K562 (cell line): ENCODE data around the gene PTPRM. TPM values are rescaled to one million over a fixed set of nuclear protein-coding genes. Genes with fewer than 3 reads are reported as not detected.

ENCODE experiments used
- ATAC-seq: fragments of 200-7000 bp; cut with Tn5 transposase; 3 replicates; pipeline ENCODE4 v1.9.1; 2020; ENCODE audit warnings: moderate library complexity
- BruUV-seq: library from RNA; stranded (reverse); fragments of 400-500 nt; replicated peaks from 2 replicates; lab custom pipeline; 2021; lab: Mats Ljungman, UMichigan
- CTCF ChIA-PET: fragments of 300-600 bp; formaldehyde crosslinking; extraction: SDS; loops from one replicate; lab custom pipeline; 2021; ENCODE audit warnings: low intra/inter-chr PET ratio; lab: Yijun Ruan, JAX
- POLR2A ChIA-PET: fragments of 300-600, 350-650 bp; sonication (Branson Sonifier 250); formaldehyde crosslinking; extraction: SDS; loops from one replicate; lab custom pipeline; 2021; ENCODE audit warnings: antibody characterized with exemption, inconsistent platforms; lab: Yijun Ruan, JAX
- DNase-seq, 4 experiments: peaks; one replicate each; pipeline versions ENCODE4 v3.0.0 to v3.0.0-alpha.2; 2011 to 2018; ENCODE audit warnings: low spot score in 3 of 4, mixed read lengths in 3 of 4; ENCODE audit errors: extremely low read depth in 1 of 4
- FAIRE-seq: peaks from 2 replicates; lab custom pipeline; 2011; peaks lifted over from hg19 to GRCh38; lab: Jason Lieb, UNC
- H2AFZ ChIP-seq: 2 replicates; pipeline ENCODE4 v1.6.0; 2011; ENCODE audit warnings: low read depth, low read length, control low read depth, inconsistent platforms
- H3K27ac ChIP-seq: fragments of 200-600 bp; 3 replicates; pipeline ENCODE4 v1.8.0; 2011; ENCODE audit warnings: low read depth, mild to moderate bottlenecking, control low read depth, inconsistent platforms, low read length, moderate library complexity, mixed read lengths; ENCODE audit errors: extremely low read depth
- H3K27me3 ChIP-seq, 2 experiments: fragments of 300-600 bp in 1 of 2; 2 replicates in 1 of 2; 3 replicates in 1 of 2; pipeline versions ENCODE4 v1.6.0 to v1.8.0; 2011; ENCODE audit warnings: inconsistent platforms in 2 of 2, low read length in 2 of 2, mild to moderate bottlenecking in 1 of 2, mixed read lengths in 1 of 2, moderate library complexity in 1 of 2; ENCODE audit not compliant: control insufficient read depth in 2 of 2, insufficient read depth in 2 of 2
- H3K36me3 ChIP-seq: fragments of 300-600 bp; 3 replicates; pipeline ENCODE4 v1.8.0; 2011; ENCODE audit warnings: mild to moderate bottlenecking, low read length, inconsistent platforms; ENCODE audit not compliant: control insufficient read depth, insufficient read depth
- H3K4me1 ChIP-seq, 2 experiments: fragments of 200-600 bp in 1 of 2; replicated peaks in 1 of 2; 2 replicates in 1 of 2; 3 replicates in 1 of 2; pipeline versions ENCODE4 v1.5.1 to v1.8.0; 2011; ENCODE audit warnings: inconsistent platforms in 2 of 2, low read length in 2 of 2, mild to moderate bottlenecking in 1 of 2, mixed read lengths in 1 of 2, moderate library complexity in 1 of 2; ENCODE audit not compliant: control insufficient read depth in 2 of 2, insufficient read depth in 2 of 2
- H3K4me2 ChIP-seq: 2 replicates; pipeline ENCODE4 v1.6.1; 2011; ENCODE audit warnings: low read length, control low read depth, inconsistent platforms, mixed read lengths; ENCODE audit not compliant: insufficient read depth
- H3K4me3 ChIP-seq: fragments of 200-600 bp; sonication (generic), shearing (Covaris generic); 2 replicates; pipeline ENCODE4 v1.5.1; 2016; ENCODE audit warnings: control low read depth, inconsistent platforms
- H3K79me2 ChIP-seq: fragments of 200-600 bp; 3 replicates; pipeline ENCODE4 v1.8.0; 2011; ENCODE audit warnings: low read length, inconsistent platforms; ENCODE audit not compliant: control insufficient read depth, insufficient read depth
- H3K9ac ChIP-seq, 2 experiments: 2 replicates each; pipeline versions ENCODE4 v1.6.0 to v1.6.1; 2011; ENCODE audit warnings: low read depth in 2 of 2, low read length in 2 of 2, control low read depth in 1 of 2, inconsistent platforms in 1 of 2, mild to moderate bottlenecking in 1 of 2, mixed read lengths in 1 of 2; ENCODE audit not compliant: insufficient read depth in 1 of 2
- H3K9me1 ChIP-seq: one replicate; pipeline ENCODE4 v1.6.0; 2011; ENCODE audit warnings: inconsistent platforms, mild to moderate bottlenecking, low read length, moderate library complexity; ENCODE audit not compliant: control insufficient read depth, insufficient read depth
- H3K9me3 ChIP-seq: replicated peaks from 2 replicates; pipeline ENCODE4 v1.5.1; 2011; ENCODE audit warnings: low read depth, low read length, inconsistent platforms; ENCODE audit not compliant: control insufficient read depth, insufficient read depth
- H4K20me1 ChIP-seq: replicated peaks from 2 replicates; pipeline ENCODE4 v1.6.1; 2011; ENCODE audit warnings: low read length, inconsistent platforms, mixed read lengths; ENCODE audit not compliant: control insufficient read depth, insufficient read depth
- CREBBP ChIP-seq: IDR thresholded peaks from one replicate; pipeline ENCODE4 v1.6.1; 2012; ENCODE audit warnings: low read depth, mild to moderate bottlenecking, control low read depth, inconsistent platforms, low read length
- FOXM1 ChIP-seq, 2 experiments: fragments of 450-650 bp in 1 of 2; sonication (generic) in 1 of 2; formaldehyde crosslinking in 1 of 2; IDR thresholded peaks; 2 replicates each; pipeline versions ENCODE4 v1.6.1 to v1.9.0; 2017 to 2022; ENCODE audit warnings: low read depth in 2 of 2, mild to moderate bottlenecking in 2 of 2, missing genetic modification reagents in 1 of 2, moderate library complexity in 1 of 2
- HDAC8 ChIP-seq: fragments of 450-650 bp; IDR thresholded peaks from 2 replicates; pipeline ENCODE4 v1.6.1; 2016; ENCODE audit warnings: mild to moderate bottlenecking, missing genetic modification characterization, moderate library complexity, missing compliant biosample characterization
- KDM5B ChIP-seq: fragments of 200-600 bp; sonication (generic); IDR thresholded peaks from 2 replicates; pipeline ENCODE4 v1.6.1; 2012; ENCODE audit warnings: low read depth, mild to moderate bottlenecking, moderate library complexity, low read length, control low read depth, inconsistent platforms; ENCODE audit not compliant: insufficient replicate concordance
- L3MBTL2 ChIP-seq: fragments of 450-650 bp; IDR thresholded peaks from 2 replicates; pipeline ENCODE4 v1.6.1; 2016; ENCODE audit warnings: mild to moderate bottlenecking, moderate library complexity
- NFE2 ChIP-seq: IDR thresholded peaks from 2 replicates; pipeline ENCODE4 v1.6.1; 2014; ENCODE audit warnings: antibody characterized with exemption, low read depth
- NFIC ChIP-seq: fragments of 450-650 bp; IDR thresholded peaks from 2 replicates; pipeline ENCODE4 v1.6.1; 2017; ENCODE audit warnings: mild to moderate bottlenecking, inconsistent platforms
- PHTF2 ChIP-seq: fragments of 250-450 bp; sonication (Bioruptor Pico); IDR thresholded peaks from 2 replicates; pipeline ENCODE4 v1.5.0; 2021; ENCODE audit warnings: mild to moderate bottlenecking
- SREBF2 ChIP-seq: sonication (generic); formaldehyde crosslinking; IDR thresholded peaks from 2 replicates; pipeline ENCODE4 v1.4.0; 2020; ENCODE audit warnings: mild to moderate bottlenecking, missing genetic modification reagents
- STAT5A ChIP-seq: IDR thresholded peaks from 2 replicates; pipeline ENCODE4 v1.6.1; 2012; ENCODE audit warnings: low read length, inconsistent platforms, borderline replicate concordance
- TRIM24 ChIP-seq, 2 experiments: fragments of 450-650 bp; IDR thresholded peaks; 2 replicates each; pipeline ENCODE4 v1.6.1; 2016
- XRCC4 ChIP-seq: IDR thresholded peaks from one replicate; pipeline ENCODE4 v1.6.1; 2011; ENCODE audit not compliant: insufficient read depth, insufficient read length; ENCODE audit errors: extremely low read depth
- YY1 ChIP-seq, 3 experiments: IDR thresholded peaks; 2 replicates each; pipeline ENCODE4 v1.6.1; 2011; ENCODE audit warnings: low read length in 2 of 3, mild to moderate bottlenecking in 2 of 3, moderate library complexity in 2 of 3, borderline replicate concordance in 1 of 3, control low read depth in 1 of 3, low read depth in 1 of 3; ENCODE audit not compliant: insufficient read depth in 3 of 3, insufficient replicate concordance in 2 of 3, control insufficient read depth in 1 of 3, insufficient read length in 1 of 3; ENCODE audit errors: extremely low read depth in 1 of 3
- ZNF175 ChIP-seq: fragments of 200-800 bp; sonication (Bioruptor generic); IDR thresholded peaks from 2 replicates; pipeline ENCODE4 v1.6.1; 2016; ENCODE audit warnings: low read depth, mild to moderate bottlenecking, missing genetic modification characterization, missing compliant biosample characterization
- ZNF253 ChIP-seq: fragments of 250-450 bp; sonication (Bioruptor Pico); conservative IDR thresholded peaks from 2 replicates; pipeline ENCODE4 v1.6.1; 2021; ENCODE audit warnings: mild to moderate bottlenecking
- ZNF75A ChIP-seq: fragments of 450-650 bp; formaldehyde crosslinking; IDR thresholded peaks from 2 replicates; pipeline ENCODE4 v1.4.0; 2020; ENCODE audit warnings: mild to moderate bottlenecking
- WGBS: fragments of 100-300 bp; shearing (Covaris generic); methylation state at CpG from one replicate; pipeline ENCODE4 v1.1.6; 2016; ENCODE audit warnings: low coverage, mixed read lengths; ENCODE audit not compliant: insufficient coverage; ENCODE audit errors: missing lambda C conversion rate; 5-methylcytosine and 5-hydroxymethylcytosine counted together
- in situ Hi-C: fragments of 300-500 bp; cut with MboI; formaldehyde crosslinking; loops from 4 replicates; pipeline ENCODE4 v1.15.0; 2018; ENCODE audit warnings: inconsistent platforms, mixed read lengths
- intact Hi-C: fragments of 100-400 bp; cut with micrococcal nuclease; formaldehyde crosslinking; loops from 2 replicates; pipeline ENCODE4 v1.14.2; 2022
- polyA plus RNA-seq, 8 experiments: library from polyadenylated mRNA; depleted of rRNA in 4 of 8; stranded (reverse) in 5 of 8; unstranded in 3 of 8; fragments of >200 nt; fragmentation: Nextera tagmentation in 2 of 8; fragmentation: Illumina TruSeq in 1 of 8; extraction: Ambion mirVana in 2 of 8; extraction: Trizol in 1 of 8; gene quantifications; 2 replicates each; pipeline versions ENCODE4 v1.2.1 to v1.2.3, GENCODE V29; 2011 to 2014; ENCODE audit warnings: inconsistent platforms in 1 of 8, missing spikeins in 1 of 8
- total RNA-seq, 7 experiments: library from RNA; depleted of rRNA in 6 of 7; stranded (reverse); fragments of >200 nt in 6 of 7; fragmentation: Illumina TruSeq in 2 of 7; extraction: Trizol in 2 of 7; gene quantifications; 2 replicates each; pipeline versions ENCODE4 v1.2.1 to v1.2.3, GENCODE V29; 2011 to 2021; ENCODE audit warnings: low replicate concordance in 1 of 7
- TF ChIP-seq, protein P1 (sequence below): fragments of 450-650 bp; IDR thresholded peaks from 2 replicates; pipeline ENCODE4 v1.7.1; 2018; ENCODE audit warnings: mild to moderate bottlenecking, low read depth; ENCODE audit not compliant: partially characterized antibody
- TF ChIP-seq, protein P2 (sequence below): fragments of 200-800 bp; sonication (Bioruptor generic); IDR thresholded peaks from 2 replicates; pipeline ENCODE4 v1.6.1; 2017; ENCODE audit warnings: missing genetic modification characterization, missing compliant biosample characterization

The PTPRM gene
- total and polyA plus RNA-seq, 9 of the 15 experiments (the other 6 are each of a cell fraction or from before 2014, with no cell fraction given), result 0.03 to 0.16 (median 0.08) TPM; not detected in 3

DNA sequence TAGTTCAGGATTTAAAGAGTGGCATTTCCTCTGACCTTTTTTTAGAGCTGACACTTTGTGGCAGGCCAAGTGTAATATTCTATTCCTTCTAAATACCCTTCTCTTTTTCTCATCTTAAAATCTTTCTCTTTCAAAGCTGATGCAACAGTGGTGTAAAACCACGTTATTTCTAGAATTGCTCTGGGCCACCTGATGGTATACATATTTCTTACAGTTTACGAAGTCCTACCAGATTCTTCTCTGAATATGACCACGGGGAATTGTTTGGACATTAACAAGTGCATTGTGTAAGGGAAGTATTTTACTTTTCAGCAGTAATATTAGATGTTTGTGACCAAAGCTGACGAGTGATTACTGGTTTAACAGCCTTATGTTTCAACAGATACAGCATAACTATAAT lies 109.9 kb downstream of the PTPRM start:
- 0 out of 5 replicates have a peak, but pooled peaks cover 0 to 5% of the 10 kb centered on the region in 2 experiments for H3K4me1 ChIP-seq
- H3K9ac ChIP-seq, result no peak overlapping the region
- ChIA-PET POLR2A (no interaction called here), CTCF (no interaction called here)
- WGBS, result 1% methylated on average over 4 of the region's 4 CpGs
- H3K4me3 ChIP-seq, result no peak overlapping the region
- BruUV-seq, result no TSS peak
- no peaks in the 10 kb centered on the region for H3K79me2 ChIP-seq
- intact Hi-C loops (no loop called here), in situ Hi-C loops (no loop called here)
- DNase-seq (no peak), FAIRE-seq (no peak), ATAC-seq (peak; percentile 19; the same call in 1 of the 3 replicates)
- H3K27ac ChIP-seq, result no peak overlapping the region
- H3K4me2 ChIP-seq, result no peak overlapping the region
- no peaks in the 10 kb centered on the region; a peak in 2 of 5 replicates for H3K27me3 ChIP-seq
- H3K9me1 ChIP-seq, result no peaks in the 10 kb centered on the region
- no peaks in the 10 kb centered on the region for H3K9me3 ChIP-seq
- H3K36me3 ChIP-seq, result no peaks in the 10 kb centered on the region
- no peak overlapping the region for H2AFZ ChIP-seq
- H4K20me1 ChIP-seq, result no peaks in the 10 kb centered on the region
- TF ChIP-seq ZNF75A (CRISPR knock-in tag) (no peak), SREBF2 (CRISPR knock-in tag) (no peak), YY1 (IDR thresholded peaks at IDR 0.05; ENCODE audit: borderline replicate concordance in 1 of 3, control insufficient read depth in 1 of 3, extremely low read depth in 1 of 3, insufficient read depth in 3 of 3, insufficient read length in 1 of 3, insufficient replicate concordance in 2 of 3, low read depth in 1 of 3, low read length in 2 of 3) (no peak), FOXM1 (IDR thresholded peaks at IDR 0.05; ENCODE audit: low read depth) (no peak), FOXM1 (CRISPR knock-in tag; IDR thresholded peaks at IDR 0.05; ENCODE audit: low read depth) (no peak), CREBBP (no peak), L3MBTL2 (peak; percentile 82), NFIC (no peak), NFE2 (no peak), PHTF2 (CRISPR knock-in tag) (no peak), TRIM24 (IDR thresholded peaks at IDR 0.05) (peak in 1 of 2 experiments; percentile 58; a peak in 2 of 4 replicates), XRCC4 (no peak), KDM5B (no peak), ZNF175 (CRISPR knock-in tag) (peak; percentile 69), STAT5A (no peak), ZNF253 (CRISPR knock-in tag) (no peak), HDAC8 (0 out of 2 replicates have a peak, but pooled peaks have one; percentile 57)
- TF ChIP-seq, protein P1, sequence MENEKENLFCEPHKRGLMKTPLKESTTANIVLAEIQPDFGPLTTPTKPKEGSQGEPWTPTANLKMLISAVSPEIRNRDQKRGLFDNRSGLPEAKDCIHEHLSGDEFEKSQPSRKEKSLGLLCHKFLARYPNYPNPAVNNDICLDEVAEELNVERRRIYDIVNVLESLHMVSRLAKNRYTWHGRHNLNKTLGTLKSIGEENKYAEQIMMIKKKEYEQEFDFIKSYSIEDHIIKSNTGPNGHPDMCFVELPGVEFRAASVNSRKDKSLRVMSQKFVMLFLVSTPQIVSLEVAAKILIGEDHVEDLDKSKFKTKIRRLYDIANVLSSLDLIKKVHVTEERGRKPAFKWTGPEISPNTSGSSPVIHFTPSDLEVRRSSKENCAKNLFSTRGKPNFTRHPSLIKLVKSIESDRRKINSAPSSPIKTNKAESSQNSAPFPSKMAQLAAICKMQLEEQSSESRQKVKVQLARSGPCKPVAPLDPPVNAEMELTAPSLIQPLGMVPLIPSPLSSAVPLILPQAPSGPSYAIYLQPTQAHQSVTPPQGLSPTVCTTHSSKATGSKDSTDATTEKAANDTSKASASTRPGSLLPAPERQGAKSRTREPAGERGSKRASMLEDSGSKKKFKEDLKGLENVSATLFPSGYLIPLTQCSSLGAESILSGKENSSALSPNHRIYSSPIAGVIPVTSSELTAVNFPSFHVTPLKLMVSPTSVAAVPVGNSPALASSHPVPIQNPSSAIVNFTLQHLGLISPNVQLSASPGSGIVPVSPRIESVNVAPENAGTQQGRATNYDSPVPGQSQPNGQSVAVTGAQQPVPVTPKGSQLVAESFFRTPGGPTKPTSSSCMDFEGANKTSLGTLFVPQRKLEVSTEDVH, result no peak
- TF ChIP-seq, protein P2, sequence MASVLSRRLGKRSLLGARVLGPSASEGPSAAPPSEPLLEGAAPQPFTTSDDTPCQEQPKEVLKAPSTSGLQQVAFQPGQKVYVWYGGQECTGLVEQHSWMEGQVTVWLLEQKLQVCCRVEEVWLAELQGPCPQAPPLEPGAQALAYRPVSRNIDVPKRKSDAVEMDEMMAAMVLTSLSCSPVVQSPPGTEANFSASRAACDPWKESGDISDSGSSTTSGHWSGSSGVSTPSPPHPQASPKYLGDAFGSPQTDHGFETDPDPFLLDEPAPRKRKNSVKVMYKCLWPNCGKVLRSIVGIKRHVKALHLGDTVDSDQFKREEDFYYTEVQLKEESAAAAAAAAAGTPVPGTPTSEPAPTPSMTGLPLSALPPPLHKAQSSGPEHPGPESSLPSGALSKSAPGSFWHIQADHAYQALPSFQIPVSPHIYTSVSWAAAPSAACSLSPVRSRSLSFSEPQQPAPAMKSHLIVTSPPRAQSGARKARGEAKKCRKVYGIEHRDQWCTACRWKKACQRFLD (CRISPR knock-in tag), result no peak
